DOHH2 (cell line): ENCODE measurements around the gene TCEAL8.
"Not testable (repeated sequence)": the region's sequence is repeated elsewhere in the genome, so short reads cannot be mapped to it uniquely, and the experiment has no call there.

Source experiments
- H3F3A ChIP-seq: fragments of 200-600 bp; sonication (generic), shearing (Covaris generic); 2 replicates; pipeline ENCODE4 v1.6.0; 2016; ENCODE audit warnings: antibody characterized with exemption, mild to moderate bottlenecking; ENCODE audit not compliant: control insufficient read depth, insufficient read depth
- H3K27ac ChIP-seq: fragments of 200-600 bp; sonication (generic); 2 replicates; pipeline ENCODE4 v1.5.1; 2014; ENCODE audit warnings: low read depth, mild to moderate bottlenecking, low read length, moderate library complexity
- H3K27me3 ChIP-seq: fragments of 200-600 bp; sonication (generic); 2 replicates; pipeline ENCODE4 v1.6.1; 2014; ENCODE audit warnings: mild to moderate bottlenecking, low read length, mixed read lengths; ENCODE audit not compliant: control insufficient read depth
- H3K36me3 ChIP-seq: fragments of 200-600 bp; sonication (generic); 2 replicates; pipeline ENCODE4 v1.6.1; 2014; ENCODE audit warnings: mild to moderate bottlenecking, low read length, moderate library complexity, mixed read lengths; ENCODE audit not compliant: control insufficient read depth
- H3K4me1 ChIP-seq: fragments of 200-600 bp; sonication (generic); 2 replicates; pipeline ENCODE4 v1.6.1; 2014; ENCODE audit warnings: mild to moderate bottlenecking, low read length, mixed read lengths; ENCODE audit not compliant: control insufficient read depth
- H3K4me2 ChIP-seq: fragments of 200-600 bp; sonication (generic); 2 replicates; pipeline ENCODE4 v1.6.0; 2014; ENCODE audit warnings: mild to moderate bottlenecking, low read length, moderate library complexity
- H3K4me3 ChIP-seq: fragments of 200-600 bp; sonication (generic); 2 replicates; pipeline ENCODE4 v1.5.1; 2014; ENCODE audit warnings: mild to moderate bottlenecking, low read length, mixed read lengths
- H3K79me2 ChIP-seq: fragments of 200-600 bp; sonication (generic); 2 replicates; pipeline ENCODE4 v1.6.1; 2014; ENCODE audit warnings: mild to moderate bottlenecking, low read length, mixed read lengths; ENCODE audit not compliant: control insufficient read depth
- H3K9me2 ChIP-seq: fragments of 200-600 bp; sonication (generic); replicated peaks from 2 replicates; pipeline ENCODE4 v1.6.1; 2014; ENCODE audit warnings: mild to moderate bottlenecking, low read length, mixed read lengths; ENCODE audit not compliant: control insufficient read depth
- H3K9me3 ChIP-seq: fragments of 200-600 bp; sonication (generic); 2 replicates; pipeline ENCODE4 v1.6.1; 2014; ENCODE audit warnings: antibody characterized with exemption, low read length, mixed read lengths; ENCODE audit not compliant: control insufficient read depth, insufficient read depth
- H4K20me1 ChIP-seq: fragments of 200-600 bp; sonication (generic); 2 replicates; pipeline ENCODE4 v1.6.0; 2014; ENCODE audit warnings: low read depth, mild to moderate bottlenecking, antibody characterized with exemption, low read length, moderate library complexity; ENCODE audit not compliant: control insufficient read depth, insufficient read depth
- CTCF ChIP-seq: fragments of 200-600 bp; sonication (generic); IDR thresholded peaks from one replicate; pipeline ENCODE4 v1.5.1; 2014; ENCODE audit warnings: antibody characterized with exemption, mild to moderate bottlenecking, low read depth, low read length; ENCODE audit not compliant: poor library complexity, severe bottlenecking
- EZH2phosphoT487 ChIP-seq: fragments of 200-600 bp; sonication (generic); IDR thresholded peaks from 2 replicates; pipeline ENCODE4 v1.6.1; 2017; ENCODE audit warnings: borderline replicate concordance, mild to moderate bottlenecking, antibody characterized with exemption, low read length, moderate library complexity, mixed read lengths

The TCEAL8 gene

GRCh38 chrX:103248553-103248952, 6.4 kb downstream of the TCEAL8 start:
- TF ChIP-seq EZH2phosphoT487 (no peak), CTCF (peak; percentile 17)
- H3K9me2 ChIP-seq = no peaks in the 10 kb centered on the region
- no peaks in the 10 kb centered on the region for H3K9me3 ChIP-seq
- no peak overlapping the region for H3K4me3 ChIP-seq
- no peaks in the 10 kb centered on the region for H3K79me2 ChIP-seq
- H3K4me2 ChIP-seq = no peak overlapping the region
- H3K36me3 ChIP-seq = no peaks in the 10 kb centered on the region; the same call in 1 of the 2 replicates
- no peaks in the 10 kb centered on the region for H3K4me1 ChIP-seq
- no peaks in the 10 kb centered on the region for H4K20me1 ChIP-seq
- H3K27me3 ChIP-seq = no peaks in the 10 kb centered on the region; the same call in 1 of the 2 replicates
- H3K27ac ChIP-seq = no peak overlapping the region
- H3F3A ChIP-seq = no peaks in the 10 kb centered on the region

GRCh38 chrX:103240155-103240554, 14.8 kb downstream of the TCEAL8 start:
- H3K9me3 ChIP-seq = no peaks in the 10 kb centered on the region
- H3K27me3 ChIP-seq = no peaks in the 10 kb centered on the region
- H3K9me2 ChIP-seq = no peaks in the 10 kb centered on the region
- H3K79me2 ChIP-seq = no peaks in the 10 kb centered on the region
- no peaks in the 10 kb centered on the region for H3K4me1 ChIP-seq
- H3K4me3 ChIP-seq = no peak overlapping the region
- no peaks in the 10 kb centered on the region for H3K36me3 ChIP-seq
- no peak for TF ChIP-seq EZH2phosphoT487
- TF ChIP-seq CTCF = no peak
- H4K20me1 ChIP-seq = no peaks in the 10 kb centered on the region
- no peak overlapping the region for H3K4me2 ChIP-seq
- H3K27ac ChIP-seq = no peak overlapping the region
- no peaks in the 10 kb centered on the region for H3F3A ChIP-seq

GRCh38 chrX:103236296-103236695, 18.7 kb downstream of the TCEAL8 start:
- Histone ChIP-seq H3K79me2 (no peaks in the 10 kb centered on the region), H3K9me3 (no peaks in the 10 kb centered on the region), H3K4me3 (no peak overlapping the region)

GRCh38 chrX:103235608-103236007, 19.3 kb downstream of the TCEAL8 start:
- H3K4me3 ChIP-seq, H3K4me2 ChIP-seq, H3K36me3 ChIP-seq, H4K20me1 ChIP-seq, H3K27ac ChIP-seq, H3K79me2 ChIP-seq, H3K4me1 ChIP-seq, H3K27me3 ChIP-seq, H3K9me3 ChIP-seq, H3K9me2 ChIP-seq, H3F3A ChIP-seq: not testable (repeated sequence)

More at GRCh38 chrX:103236296-103236695, 18.7 kb downstream of the TCEAL8 start:
- H3K27ac ChIP-seq = no peak overlapping the region
- H3K36me3 ChIP-seq = no peaks in the 10 kb centered on the region
- H4K20me1 ChIP-seq = no peaks in the 10 kb centered on the region
- H3K4me2 ChIP-seq = no peak overlapping the region
- TF ChIP-seq CTCF (no peak), EZH2phosphoT487 (no peak)
- H3K9me2 ChIP-seq = no peaks in the 10 kb centered on the region
- no peaks in the 10 kb centered on the region for H3F3A ChIP-seq
- H3K4me1 ChIP-seq = no peaks in the 10 kb centered on the region
- no peaks in the 10 kb centered on the region for H3K27me3 ChIP-seq
